ENCODE measurements around the gene ATP5F1E. TPM values are rescaled to one million over a fixed set of nuclear protein-coding genes. Genes with fewer than 3 reads are reported as not detected.

Gene ATP5F1E
- total and polyA plus RNA-seq, 2 of the 4 experiments (the other 2 are of a cell fraction), result 3.8 to 34.5 TPM

- TF ChIP-seq MAZ (IDR thresholded peaks at IDR 0.05; ENCODE audit: borderline replicate concordance, low read depth, low read length) (no peak), ELK1 (IDR thresholded peaks at IDR 0.05; ENCODE audit: borderline replicate concordance, low read depth, low read length) (no peak), MAFK (IDR thresholded peaks at IDR 0.05; ENCODE audit: low read depth, low read length) (no peak), SMC3 (IDR thresholded peaks at IDR 0.05; ENCODE audit: low read depth, low read length) (no peak), RFX5 (IDR thresholded peaks at IDR 0.05; ENCODE audit: low read depth, low read length) (no peak), RCOR1 (IDR thresholded peaks at IDR 0.05; ENCODE audit: insufficient replicate concordance, low read length) (no peak), FOS (IDR thresholded peaks at IDR 0.05; ENCODE audit: low read depth, low read length) (no peak), CEBPB (IDR thresholded peaks at IDR 0.05; ENCODE audit: low read depth, low read length) (no peak), USF2 (IDR thresholded peaks at IDR 0.05; ENCODE audit: low read depth, low read length) (no peak), RAD21 (IDR thresholded peaks at IDR 0.05; ENCODE audit: low read length) (no peak), NFE2L2 (IDR thresholded peaks at IDR 0.05; ENCODE audit: low read depth, low read length) (no peak), POLR2A (IDR thresholded peaks at IDR 0.05; ENCODE audit: low read depth, low read length) (no peak), MXI1 (IDR thresholded peaks at IDR 0.05; ENCODE audit: borderline replicate concordance, low read depth, low read length) (no peak), CTCF (conservative IDR thresholded peaks at IDR 0.05; ENCODE audit: low read depth, low read length) (no peak), CHD1 (IDR thresholded peaks at IDR 0.05; ENCODE audit: low read depth, low read length) (no peak)
- intact Hi-C loops (cut with micrococcal nuclease), result no loop called here
- H2BK120ac ChIP-seq (ENCODE audit: low read depth, low read length), result no peak overlapping the region
- H3K27me3 ChIP-seq (ENCODE audit: control insufficient read depth, insufficient read depth, low read length), result peaks cover 11% of the 10 kb centered on the region
- no peak overlapping the region for H4K5ac ChIP-seq (ENCODE audit: low read depth, low read length)
- peaks cover 2% of the 10 kb centered on the region; the same call in 1 of the 2 replicates for H3K9me1 ChIP-seq (ENCODE audit: insufficient read depth, low read length)
- no peak overlapping the region for H3K27ac ChIP-seq (ENCODE audit: insufficient read depth, low read length)
- ChIA-PET CTCF (no interaction called here), POLR2A (ENCODE audit: unreplicated experiment) (no interaction called here)
- H2BK5ac ChIP-seq (ENCODE audit: low read depth, low read length, poor library complexity, severe bottlenecking), result no peak overlapping the region
- H3K14ac ChIP-seq (replicated peaks; ENCODE audit: low read depth, low read length), result no peak overlapping the region
- no peak overlapping the region for H3K23ac ChIP-seq (ENCODE audit: low read depth, low read length)
- ATAC-seq (ENCODE audit: low read depth), result no peak
- H3K79me1 ChIP-seq (ENCODE audit: low read depth in 1 of 2, low read length in 2 of 2), result no peaks in the 10 kb centered on the region
- H4K91ac ChIP-seq (ENCODE audit: insufficient read depth, low read depth, low read length), result no peak overlapping the region
- no peak overlapping the region for H2BK20ac ChIP-seq (ENCODE audit: low read depth, low read length)
- no peak overlapping the region for H2AK5ac ChIP-seq (ENCODE audit: low read depth, low read length)
- H2BK15ac ChIP-seq (ENCODE audit: low read depth, low read length), result no peak overlapping the region
- H3K4me3 ChIP-seq (ENCODE audit: insufficient read depth, low read depth, low read length), result no peak overlapping the region
- no peak overlapping the region for H4K8ac ChIP-seq (ENCODE audit: low read depth in 2 of 2, low read length in 2 of 2)
- no peak overlapping the region for H3K18ac ChIP-seq (ENCODE audit: low read depth, low read length)
- no peak overlapping the region for H3K9ac ChIP-seq (ENCODE audit: low read depth, low read length)
- no peaks in the 10 kb centered on the region for H3K36me3 ChIP-seq (ENCODE audit: control insufficient read depth, insufficient read depth, low read length)
- dilution Hi-C loops (cut with HindIII; ENCODE audit: low sequenced_read_pairs, unreplicated experiment), result no loop called here
- no peaks in the 10 kb centered on the region for H4K20me1 ChIP-seq (ENCODE audit: insufficient read depth, low read length)
- WGBS, 2 experiments (ENCODE audit: extremely low coverage in 2 of 2, insufficient read length in 1 of 2), result 50% methylated on average over 1 of the region's 5 CpGs; no CpG with 5 or more reads in 1 of the 2 experiments
- in situ Hi-C loops (cut with MboI; ENCODE audit: low sequenced_read_pairs), result no loop called here
- no peak overlapping the region for H3K4ac ChIP-seq (ENCODE audit: low read depth, low read length)
- peaks cover 2% of the 10 kb centered on the region; the same call in 1 of the 2 replicates for H3K4me1 ChIP-seq (ENCODE audit: control insufficient read depth, insufficient read depth, low read length)
- no peaks in the 10 kb centered on the region for H3K9me3 ChIP-seq (ENCODE audit: control insufficient read depth, insufficient read depth, low read length)
- no peak overlapping the region for H3K4me2 ChIP-seq (ENCODE audit: low read depth, low read length)
- H2AK9ac ChIP-seq (replicated peaks; ENCODE audit: low read depth, low read length, poor library complexity), result no peak overlapping the region
- DNase-seq, result no peak
- H3K56ac ChIP-seq (ENCODE audit: extremely low read depth, insufficient read depth, low read length), result no peak overlapping the region
- no TSS peak for BruUV-seq (replicated peaks)
- H2AFZ ChIP-seq (replicated peaks; ENCODE audit: low read length, poor library complexity), result no peak overlapping the region
These were observed 46.1 kb upstream of the ATP5F1E start for GRCh38 chr20:59078231-59078630.
